Mucosa of rectum (tissue), 2 donors: ENCODE measurements around the gene ANKRD13B.

Experiments used
- H3K27ac ChIP-seq, 2 donors: one replicate each; pipeline ENCODE4 v1.7.0; 2013; ENCODE audit warnings: inconsistent platforms in 2 of 2, low read depth in 2 of 2, low read length in 2 of 2
- H3K27me3 ChIP-seq, 2 donors: one replicate each; pipeline ENCODE4 v1.7.0; 2013; ENCODE audit warnings: low read length in 2 of 2; ENCODE audit not compliant: control insufficient read depth in 2 of 2, insufficient read depth in 2 of 2
- H3K36me3 ChIP-seq, 2 donors: one replicate each; pipeline ENCODE4 v1.7.0; 2013; ENCODE audit warnings: low read length in 2 of 2; ENCODE audit not compliant: control insufficient read depth in 2 of 2, insufficient read depth in 2 of 2
- H3K4me1 ChIP-seq, 2 donors: one replicate each; pipeline ENCODE4 v1.7.0; 2013; ENCODE audit warnings: low read length in 2 of 2, mild to moderate bottlenecking in 1 of 2; ENCODE audit not compliant: control insufficient read depth in 2 of 2, insufficient read depth in 2 of 2
- H3K4me3 ChIP-seq, 2 donors: one replicate each; pipeline ENCODE4 v1.7.0; 2013; ENCODE audit warnings: low read length in 2 of 2
- H3K9ac ChIP-seq, 2 donors: one replicate each; pipeline ENCODE4 v1.7.0; 2013; ENCODE audit warnings: low read length in 2 of 2, low read depth in 1 of 2, mild to moderate bottlenecking in 1 of 2
- H3K9me3 ChIP-seq, 2 donors: one replicate each; pipeline ENCODE4 v1.7.0; 2013; ENCODE audit warnings: low read length in 2 of 2; ENCODE audit not compliant: control insufficient read depth in 2 of 2
- donor health status: healthy.
- donor health status: Normal muscosa, but diverticular disease.

ANKRD13B gene

DNA sequence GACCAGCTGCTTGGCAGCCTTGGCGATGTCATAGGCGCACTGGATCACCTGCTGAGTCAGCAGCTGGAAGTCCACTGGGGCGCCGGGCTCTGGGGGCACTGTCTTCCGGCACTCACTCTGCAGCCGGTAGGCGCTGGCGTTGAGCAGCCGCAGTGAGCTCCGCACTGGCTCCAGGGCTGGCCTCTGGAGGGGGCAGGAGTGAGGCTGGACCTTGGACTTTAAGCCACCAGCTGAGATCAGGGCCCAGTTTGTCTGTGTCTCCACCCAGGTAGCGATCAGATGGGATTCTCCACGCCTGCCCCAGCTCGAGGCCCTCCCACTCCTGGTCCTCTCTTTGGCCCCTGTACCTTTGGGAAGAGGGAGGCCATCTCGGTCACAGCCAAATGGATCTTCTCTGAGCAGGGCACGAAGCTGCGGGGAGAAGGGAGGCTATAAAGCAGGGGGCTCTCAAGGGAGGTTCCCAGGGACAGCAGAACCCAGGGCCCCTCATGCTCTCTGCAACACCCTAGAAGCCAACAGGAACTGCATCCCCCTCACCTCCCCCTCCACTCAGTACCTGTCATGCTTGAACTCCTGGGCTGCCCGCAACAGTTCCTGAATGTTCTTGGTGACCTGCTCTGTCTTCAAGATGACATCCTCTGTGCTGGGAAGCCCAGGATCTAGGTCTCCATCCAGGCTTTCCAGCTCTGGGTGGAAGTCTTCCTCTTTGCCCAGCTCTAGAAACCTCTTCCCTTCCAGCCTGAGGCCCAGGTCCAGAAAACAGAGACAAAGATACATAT is 18.0 kb upstream of the ANKRD13B start:
- Histone ChIP-seq H3K4me3 (no peak overlapping the region), H3K27ac (peak overlapping the region; percentile 39 to 81), H3K4me1 (peaks cover 15 to 19% of the 10 kb centered on the region in 2 donors), H3K27me3 (no peaks in the 10 kb centered on the region), H3K36me3 (peaks cover 28 to 42% of the 10 kb centered on the region in 2 donors), H3K9me3 (no peaks in the 10 kb centered on the region), H3K9ac (peak overlapping the region in 1 of 2 donors; percentile 67)

DNA sequence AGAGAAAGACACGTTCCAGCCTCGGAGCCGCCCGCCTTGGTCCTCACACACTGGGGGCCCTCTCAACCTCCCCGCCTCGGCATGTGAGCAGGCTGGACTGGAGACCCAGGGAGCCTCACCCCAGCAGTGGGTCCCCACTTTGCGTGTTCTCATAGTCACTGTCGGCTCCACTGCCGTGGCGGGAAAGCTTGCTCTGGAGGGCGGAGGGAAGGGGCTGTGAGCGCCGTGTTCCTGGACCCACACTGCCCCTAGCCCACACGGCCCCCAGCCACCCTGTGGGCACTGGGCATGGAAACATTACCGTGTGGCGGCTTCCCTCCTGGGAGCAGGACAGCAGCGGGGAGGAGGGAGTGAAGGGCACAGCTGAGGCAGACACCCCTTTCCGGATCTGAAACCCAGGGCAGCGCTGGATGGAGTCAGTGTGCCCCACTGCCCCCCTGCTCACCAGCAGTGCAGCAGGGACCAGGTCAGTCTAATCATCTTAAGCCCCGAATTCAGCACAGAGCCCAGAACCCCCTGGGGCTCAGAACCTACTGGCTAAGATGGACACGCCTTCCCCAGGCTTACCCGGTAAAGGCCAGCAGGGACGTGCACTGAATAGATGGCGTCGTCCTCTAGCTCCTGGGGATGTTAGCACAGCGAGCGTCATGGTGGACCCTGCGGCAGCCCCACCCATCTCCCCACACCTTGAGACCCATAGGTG is 17.3 kb upstream of the ANKRD13B start:
- H3K27ac ChIP-seq = peak overlapping the region in 1 of 2 donors; percentile 39
- no peak overlapping the region for H3K4me3 ChIP-seq
- no peaks in the 10 kb centered on the region for H3K9me3 ChIP-seq
- peaks cover 31 to 42% of the 10 kb centered on the region in 2 donors for H3K36me3 ChIP-seq
- H3K27me3 ChIP-seq = no peaks in the 10 kb centered on the region
- peaks cover 12 to 22% of the 10 kb centered on the region in 2 donors for H3K4me1 ChIP-seq
- no peak overlapping the region for H3K9ac ChIP-seq

- Histone ChIP-seq H3K4me1 (peaks cover 9 to 22% of the 10 kb centered on the region in 2 donors), H3K36me3 (peaks cover 31 to 39% of the 10 kb centered on the region in 2 donors), H3K27me3 (no peaks in the 10 kb centered on the region), H3K27ac (no peak overlapping the region), H3K9ac (no peak overlapping the region), H3K9me3 (no peaks in the 10 kb centered on the region), H3K4me3 (no peak overlapping the region)
Measured at GRCh38 chr17:29576214-29577000, 16.5 kb upstream of the ANKRD13B start.

DNA sequence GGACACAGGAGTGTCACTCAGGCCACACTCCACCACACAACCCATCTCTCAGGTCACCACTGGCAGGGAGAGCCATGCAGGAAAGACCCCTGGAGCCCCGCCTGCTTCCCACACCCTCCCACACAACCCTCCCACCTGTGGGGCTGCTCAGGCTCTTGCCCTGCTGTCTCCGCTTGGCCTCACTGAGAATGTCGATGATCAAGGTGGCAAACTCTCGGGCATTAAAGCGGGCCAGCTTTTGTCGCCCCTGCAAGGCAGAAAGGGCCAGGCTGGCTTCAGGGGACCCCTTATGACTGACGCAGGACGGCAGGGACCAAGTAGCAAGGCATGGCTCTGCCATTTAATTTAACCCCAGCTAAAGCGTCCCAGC is 15.9 kb upstream of the ANKRD13B start:
- Histone ChIP-seq H3K9ac (no peak overlapping the region), H3K27ac (no peak overlapping the region), H3K4me1 (peaks cover 9 to 22% of the 10 kb centered on the region in 2 donors)

GRCh38 chr17:29577385-29578211 is 15.3 kb upstream of the ANKRD13B start:
- Histone ChIP-seq H3K27ac (no peak overlapping the region), H3K9ac (no peak overlapping the region), H3K4me3 (no peak overlapping the region), H3K9me3 (no peaks in the 10 kb centered on the region), H3K27me3 (no peaks in the 10 kb centered on the region), H3K4me1 (peaks cover 7 to 22% of the 10 kb centered on the region in 2 donors), H3K36me3 (peaks cover 38 to 47% of the 10 kb centered on the region in 2 donors)

More for the DNA sequence above, 15.9 kb upstream of the ANKRD13B start:
- Histone ChIP-seq H3K4me3 (no peak overlapping the region), H3K36me3 (peaks cover 36 to 41% of the 10 kb centered on the region in 2 donors), H3K27me3 (no peaks in the 10 kb centered on the region), H3K9me3 (no peaks in the 10 kb centered on the region)

GRCh38 chr17:29578626-29579485 is 14.1 kb upstream of the ANKRD13B start:
- Histone ChIP-seq H3K27ac (no peak overlapping the region), H3K9ac (no peak overlapping the region)

DNA sequence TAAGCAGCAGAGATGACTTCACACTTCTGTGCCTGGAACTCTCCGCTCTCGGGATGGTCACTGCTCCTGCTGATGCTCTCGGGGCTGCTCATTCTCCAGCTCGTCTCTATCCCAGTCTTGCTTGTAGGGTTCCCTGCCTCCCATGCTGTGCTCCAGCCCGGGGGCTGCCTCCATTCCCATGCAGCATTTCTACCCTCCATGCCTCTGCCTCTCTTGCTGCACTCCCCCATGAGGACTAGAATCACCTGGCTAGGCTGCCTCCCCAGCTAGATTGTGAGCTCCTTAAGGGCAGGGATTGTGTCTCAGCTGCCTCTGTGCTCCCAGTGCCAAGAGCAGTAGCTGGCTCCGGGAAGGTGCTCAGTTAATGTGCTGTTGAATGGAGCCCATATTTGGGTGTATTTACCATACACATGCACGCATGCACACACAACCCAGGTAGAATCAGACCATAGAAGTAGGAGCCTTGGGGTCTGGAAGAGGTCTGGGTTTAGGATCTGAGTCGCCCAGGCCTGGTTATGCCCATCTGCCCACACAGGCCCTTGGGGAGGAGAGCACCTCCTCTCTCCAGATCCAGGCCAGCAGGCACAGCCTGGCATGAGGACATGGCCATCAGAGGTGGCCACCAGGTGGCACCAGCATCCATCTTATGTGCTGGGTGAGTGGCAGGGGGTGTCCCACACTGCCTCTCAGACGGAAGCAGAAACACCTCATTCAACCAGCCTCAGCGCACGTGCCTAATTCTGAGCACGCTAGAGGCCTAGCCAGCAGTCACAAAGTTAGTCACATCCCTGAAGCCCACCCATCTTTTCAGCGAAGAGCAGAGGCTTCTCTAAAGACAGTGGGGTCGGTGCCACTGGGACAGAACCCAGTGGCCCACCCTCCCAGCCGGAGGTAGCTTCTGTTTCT is 12.8 kb upstream of the ANKRD13B start:
- Histone ChIP-seq H3K9ac (no peak overlapping the region), H3K27ac (no peak overlapping the region)

More at GRCh38 chr17:29578626-29579485, 14.1 kb upstream of the ANKRD13B start:
- H3K36me3 ChIP-seq = peaks cover 35 to 57% of the 10 kb centered on the region in 2 donors
- peaks cover 7 to 19% of the 10 kb centered on the region in 2 donors for H3K4me1 ChIP-seq
- H3K27me3 ChIP-seq = no peaks in the 10 kb centered on the region
- H3K4me3 ChIP-seq = no peak overlapping the region
- H3K9me3 ChIP-seq = no peaks in the 10 kb centered on the region

DNA sequence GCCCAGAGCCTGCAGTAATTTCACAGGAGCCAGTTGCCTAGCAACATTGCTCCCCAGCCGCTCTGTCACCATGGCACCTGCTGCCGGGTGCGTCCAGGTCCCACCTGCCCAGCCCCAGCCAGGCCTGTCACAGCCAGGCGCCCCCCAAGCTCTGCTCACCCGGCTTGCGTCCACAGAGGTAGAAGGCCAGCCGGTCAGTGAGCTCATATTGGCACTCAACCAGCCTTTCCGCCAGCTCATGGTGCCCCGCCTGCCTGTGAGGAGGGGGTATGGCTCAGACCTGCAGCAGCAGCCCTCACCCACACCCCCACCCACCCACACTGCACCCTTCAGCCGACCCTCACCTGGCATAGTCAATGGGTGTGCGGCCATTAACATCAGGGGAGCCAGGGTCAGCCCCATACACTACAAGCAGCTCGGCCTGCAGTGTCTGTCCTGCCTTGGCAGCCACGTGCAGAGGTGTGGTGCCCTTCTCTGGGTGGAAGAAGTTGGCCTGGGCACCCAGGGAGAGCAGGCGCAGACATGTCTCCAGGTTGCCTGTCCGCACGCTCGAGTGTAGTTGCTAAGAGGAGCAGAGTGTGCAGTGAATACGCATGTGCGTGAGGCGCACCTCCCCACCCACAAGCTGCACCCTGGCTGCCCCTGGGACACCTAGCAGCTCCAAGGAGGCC is 11.2 kb upstream of the ANKRD13B start:
- no peak overlapping the region for H3K27ac ChIP-seq
- no peak overlapping the region for H3K9ac ChIP-seq
- H3K27me3 ChIP-seq = no peaks in the 10 kb centered on the region
- H3K36me3 ChIP-seq = peaks cover 23 to 38% of the 10 kb centered on the region in 2 donors
- peaks cover 6 to 9% of the 10 kb centered on the region in 2 donors for H3K4me1 ChIP-seq
- H3K9me3 ChIP-seq = no peaks in the 10 kb centered on the region
- H3K4me3 ChIP-seq = no peak overlapping the region

More for the DNA sequence above, 12.8 kb upstream of the ANKRD13B start:
- no peak overlapping the region for H3K4me3 ChIP-seq
- H3K36me3 ChIP-seq = peaks cover 35 to 54% of the 10 kb centered on the region in 2 donors
- peaks cover 4 to 8% of the 10 kb centered on the region in 2 donors for H3K4me1 ChIP-seq
- no peaks in the 10 kb centered on the region for H3K9me3 ChIP-seq
- no peaks in the 10 kb centered on the region for H3K27me3 ChIP-seq
